Small intestine (tissue), 7 donors: Measurements from ENCODE around the gene EPHB4. TPM values are rescaled to one million over a fixed set of nuclear protein-coding genes. Genes with fewer than 3 reads are reported as not detected.
"Not testable (repeated sequence)": the region's sequence is repeated elsewhere in the genome, so short reads cannot be mapped to it uniquely, and the experiment has no call there.

Experiments
- DNase-seq, 2 donors: peaks; one replicate each; pipeline versions ENCODE4 v3.0.0 to v3.0.0-alpha.2; 2013
- FAIRE-seq: peaks from 2 replicates; lab custom pipeline; 2012; peaks lifted over from hg19 to GRCh38; lab: Jason Lieb, UNC
- H3K27ac ChIP-seq, 3 donors: one replicate each; pipeline ENCODE4 v1.5.1; 2013; ENCODE audit warnings: low read length in 2 of 3, mild to moderate bottlenecking in 2 of 3, control low read depth in 1 of 3, inconsistent platforms in 1 of 3, low read depth in 1 of 3, moderate library complexity in 1 of 3
- H3K27me3 ChIP-seq, 3 donors: one replicate each; pipeline ENCODE4 v1.6.1; 2013; ENCODE audit warnings: low read length in 3 of 3, inconsistent platforms in 1 of 3; ENCODE audit not compliant: control insufficient read depth in 3 of 3, insufficient read depth in 3 of 3
- H3K36me3 ChIP-seq, 3 donors: one replicate each; pipeline ENCODE4 v1.6.1; 2013; ENCODE audit warnings: low read length in 3 of 3, inconsistent platforms in 1 of 3, low read depth in 1 of 3, mild to moderate bottlenecking in 1 of 3, moderate library complexity in 1 of 3; ENCODE audit not compliant: control insufficient read depth in 3 of 3, insufficient read depth in 2 of 3
- H3K4me1 ChIP-seq, 3 donors: one replicate each; pipeline ENCODE4 v1.6.1; 2013; ENCODE audit warnings: low read length in 2 of 3, inconsistent platforms in 1 of 3, low read depth in 1 of 3, mild to moderate bottlenecking in 1 of 3, moderate library complexity in 1 of 3; ENCODE audit not compliant: control insufficient read depth in 3 of 3, insufficient read depth in 2 of 3
- H3K4me3 ChIP-seq, 3 donors: one replicate each; pipeline ENCODE4 v1.5.1; 2013; ENCODE audit warnings: low read length in 3 of 3, control low read depth in 1 of 3, inconsistent platforms in 1 of 3, low read depth in 1 of 3, mild to moderate bottlenecking in 1 of 3, moderate library complexity in 1 of 3
- H3K9me3 ChIP-seq, 2 donors: one replicate each; pipeline ENCODE4 v1.6.1; 2013; ENCODE audit warnings: low read depth in 1 of 2, low read length in 1 of 2; ENCODE audit not compliant: control insufficient read depth in 2 of 2, insufficient read depth in 1 of 2
- WGBS, 3 donors: extraction: QIAGEN DNeasy Blood & Tissue Kit; methylation state at CpG; one replicate each; pipeline ENCODE4 v1.1.7; 2013; 5-methylcytosine and 5-hydroxymethylcytosine counted together
- polyA plus RNA-seq, 4 donors: library from polyadenylated mRNA; stranded (reverse) in 3 of 4; unstranded in 1 of 4; fragments of 200-250 nt in 3 of 4; fragments of 120-200 nt in 1 of 4; gene quantifications; one replicate each; pipeline versions ENCODE4 v1.2.1 to v1.2.3, GENCODE V29; 2013
- donor health status: healthy with polysubstance abuse.
- donor health status: control.
- donor health status: control.
- donor health status: Bipolar disorder and iron deficiency.
- donor health status: healthy.

EPHB4 gene
- polyA plus RNA-seq, 4 donors, result 1.3 to 53.9 (median 20.0) TPM

GRCh38 chr7:100763556-100764140 is 63.7 kb downstream of the EPHB4 start:
- no peak overlapping the region for H3K4me3 ChIP-seq
- H3K36me3 ChIP-seq, result no peaks in the 10 kb centered on the region
- DNase-seq (no peak), FAIRE-seq (no peak)
- H3K27me3 ChIP-seq, result peaks cover 0 to 3% (median 0%) of the 10 kb centered on the region in 3 donors
- H3K4me1 ChIP-seq, result no peaks in the 10 kb centered on the region
- 53 to 68% (median 64%) methylated on average over 14 of the region's 14 CpGs for WGBS, 3 donors
- H3K9me3 ChIP-seq, result no peaks in the 10 kb centered on the region
- H3K27ac ChIP-seq, result no peak overlapping the region

GRCh38 chr7:100762841-100763240 is 64.5 kb downstream of the EPHB4 start:
- not testable (repeated sequence) for H3K27ac ChIP-seq, FAIRE-seq, H3K36me3 ChIP-seq, H3K27me3 ChIP-seq, H3K4me1 ChIP-seq, H3K4me3 ChIP-seq, H3K9me3 ChIP-seq, DNase-seq
- WGBS, 3 donors, result 68 to 70% (median 69%) methylated on average over 5 of the region's 5 CpGs

- Histone ChIP-seq H3K9me3 (no peaks in the 10 kb centered on the region), H3K27me3 (peaks cover 0 to 3% (median 0%) of the 10 kb centered on the region in 3 donors), H3K4me3 (no peak overlapping the region), H3K36me3 (no peaks in the 10 kb centered on the region), H3K4me1 (no peaks in the 10 kb centered on the region), H3K27ac (no peak overlapping the region)
- DNase-seq (peak; percentile 12 to 56), FAIRE-seq (no peak)
- WGBS, 3 donors, result 23 to 54% (median 36%) methylated on average over 19 of the region's 19 CpGs
These were observed 67.8 kb downstream of the EPHB4 start for GRCh38 chr7:100759357-100760171.

GRCh38 chr7:100753750-100754149 is 73.6 kb downstream of the EPHB4 start:
- Histone ChIP-seq H3K27ac (no peak overlapping the region), H3K9me3 (no peaks in the 10 kb centered on the region), H3K4me3 (no peak overlapping the region), H3K36me3 (no peaks in the 10 kb centered on the region), H3K4me1 (no peaks in the 10 kb centered on the region), H3K27me3 (peaks cover 0 to 26% (median 8%) of the 10 kb centered on the region in 3 donors)
- 78 to 85% (median 83%) methylated on average over 2 to 3 of the region's 3 CpGs for WGBS, 3 donors
- FAIRE-seq (no peak), DNase-seq (no peak)

GRCh38 chr7:100752994-100753393 is 74.3 kb downstream of the EPHB4 start:
- 70 to 79% (median 70%) methylated on average over 5 of the region's 5 CpGs for WGBS, 3 donors
- no peaks in the 10 kb centered on the region for H3K4me1 ChIP-seq
- H3K4me3 ChIP-seq, result no peak overlapping the region
- no peaks in the 10 kb centered on the region for H3K9me3 ChIP-seq
- no peak for DNase-seq
- H3K27me3 ChIP-seq, result peaks cover 0 to 26% (median 8%) of the 10 kb centered on the region in 3 donors
- H3K36me3 ChIP-seq, result no peaks in the 10 kb centered on the region
- no peak overlapping the region for H3K27ac ChIP-seq
- no peak for FAIRE-seq

Other genes with a start within 250 kb of the EPHB4 start
- gene LRCH4, start 241.4 kb downstream of the EPHB4 start, polyA plus RNA-seq, result 100 to 1,000 TPM in 1 of 4 donors, 10 to 100 TPM in 3; 33.4 to 111 (median 55.1) TPM
- 1 to 10 TPM in 1 of 4 donors, under 1 TPM in 1, not detected in 2; 0.55 to 1.1 TPM for gene FBXO24, start 241.2 kb downstream of the EPHB4 start, polyA plus RNA-seq
- 10 to 100 TPM in 2 of 4 donors, 1 to 10 TPM in 2; 1.9 to 28.5 (median 9.7) TPM for gene PCOLCE, start 225.2 kb downstream of the EPHB4 start, polyA plus RNA-seq
- 10 to 100 TPM in 3 of 4 donors, 1 to 10 TPM in 1; 8.4 to 14.9 (median 10.6) TPM for gene MOSPD3, start 215.0 kb downstream of the EPHB4 start, polyA plus RNA-seq
- 1 to 10 TPM in 2 of 4 donors, not detected in 2; 1.2 to 1.3 TPM for gene TFR2, start 186.0 kb downstream of the EPHB4 start, polyA plus RNA-seq
- gene ACTL6B, start 171.1 kb downstream of the EPHB4 start, polyA plus RNA-seq, result under 1 TPM in 2 of 4 donors, not detected in 2; 0.52 to 1.00 TPM
- 100 to 1,000 TPM; 179 to 214 (median 186) TPM for gene GNB2, start 153.8 kb downstream of the EPHB4 start, polyA plus RNA-seq
- 10 to 100 TPM; 15.7 to 49.1 (median 17.9) TPM for gene GIGYF1, start 133.3 kb downstream of the EPHB4 start, polyA plus RNA-seq
- gene POP7, start 121.4 kb downstream of the EPHB4 start, polyA plus RNA-seq, result 10 to 100 TPM; 31.9 to 44.8 (median 40.9) TPM
- gene EPO, start 107.1 kb downstream of the EPHB4 start, polyA plus RNA-seq, result under 1 TPM in 2 of 4 donors, not detected in 2; 0.04 to 0.15 TPM
- under 1 TPM in 1 of 4 donors, not detected in 3; 0.03 TPM for gene ZAN, start 93.9 kb downstream of the EPHB4 start, polyA plus RNA-seq
- gene SLC12A9, start 25.2 kb upstream of the EPHB4 start, polyA plus RNA-seq, result 10 to 100 TPM; 10.5 to 28.8 (median 19.5) TPM
- gene TRIP6, start 39.9 kb upstream of the EPHB4 start, polyA plus RNA-seq, result 10 to 100 TPM in 3 of 4 donors, 1 to 10 TPM in 1; 3.4 to 35.7 (median 16.7) TPM
- 100 to 1,000 TPM in 1 of 4 donors, 10 to 100 TPM in 3; 77.1 to 113 (median 90.0) TPM for gene SRRT, start 47.6 kb upstream of the EPHB4 start, polyA plus RNA-seq
- 1 to 10 TPM; 2.2 to 5.3 (median 4.2) TPM for gene UFSP1, start 62.2 kb upstream of the EPHB4 start, polyA plus RNA-seq
- gene ACHE, start 68.4 kb upstream of the EPHB4 start, polyA plus RNA-seq, result 10 to 100 TPM in 2 of 4 donors, 1 to 10 TPM in 2; 3.5 to 11.2 (median 7.7) TPM
- gene MUC3A, start 122.0 kb upstream of the EPHB4 start, polyA plus RNA-seq, result 100 to 1,000 TPM in 2 of 4 donors, 10 to 100 TPM in 2; 49.6 to 242 (median 104) TPM
- 10 to 100 TPM in 3 of 4 donors, 1 to 10 TPM in 1; 2.6 to 31.8 (median 17.0) TPM for gene MUC12, start 142.0 kb upstream of the EPHB4 start, polyA plus RNA-seq
- 100 to 1,000 TPM in 1 of 4 donors, 10 to 100 TPM in 3; 16.1 to 243 (median 23.7) TPM for gene MUC17, start 192.6 kb upstream of the EPHB4 start, polyA plus RNA-seq